ENCODE results near the gene AGPAT3. TPM values are rescaled to one million over a fixed set of nuclear protein-coding genes. Genes with fewer than 3 reads are reported as not detected.

Gene AGPAT3
- total RNA-seq, 1 donor from 2014 or later = 7.8 TPM

DNA sequence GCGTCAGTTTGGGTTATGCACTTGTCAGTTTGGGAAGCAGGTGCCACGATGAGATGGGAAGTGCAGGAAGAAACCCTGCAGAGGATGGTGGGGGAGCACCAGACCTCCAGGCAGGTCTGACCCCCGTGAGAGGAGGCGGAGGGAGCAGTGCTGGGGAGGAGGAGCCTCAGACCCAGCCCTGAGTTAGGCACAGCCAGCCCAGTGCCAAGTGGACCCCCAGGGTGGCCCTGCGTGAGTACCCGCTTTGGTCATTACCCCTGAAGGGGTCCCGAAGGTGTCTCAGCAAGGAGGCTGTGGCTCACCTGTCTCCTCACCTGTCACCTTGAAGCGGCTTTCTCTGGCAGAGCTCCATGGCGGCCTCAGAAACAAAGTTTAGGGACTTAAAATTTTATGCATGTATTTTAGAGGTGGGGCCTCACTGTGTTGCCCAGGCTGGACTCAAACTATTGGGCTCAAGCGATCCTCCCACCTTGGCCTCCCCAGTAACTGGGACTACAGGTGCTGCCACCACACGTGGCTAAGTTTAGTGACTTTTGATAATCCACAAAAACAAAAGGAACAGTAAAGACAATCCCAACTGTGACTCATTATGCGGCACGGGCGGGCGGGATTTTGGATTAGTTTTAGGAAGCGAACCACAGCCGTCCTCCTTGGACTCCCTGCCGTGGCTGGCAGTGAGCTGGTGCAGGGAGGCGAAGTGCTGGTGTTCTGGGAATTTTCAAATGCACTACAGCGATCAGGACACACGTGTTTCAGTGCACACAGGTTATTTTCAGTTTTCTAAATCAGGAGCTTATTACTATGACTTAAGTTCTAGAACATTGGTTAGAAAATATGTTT lies 4.7 kb downstream of the AGPAT3 start:
- Histone ChIP-seq H3F3A (ENCODE audit: low read depth) (peaks cover 17% of the 10 kb centered on the region), H4K20me1 (ENCODE audit: low read depth) (peaks cover 8% of the 10 kb centered on the region), H3K79me2 (ENCODE audit: low read depth) (no peaks in the 10 kb centered on the region), H2AFZ (replicated peaks) (no peak overlapping the region), H3K27ac (no peak overlapping the region), H3K4me1 (no peaks in the 10 kb centered on the region), H3K36me3 (no peaks in the 10 kb centered on the region), H3K4me3 (no peak overlapping the region), H3K4me2 (no peak overlapping the region), H3K27me3 (peaks cover 34% of the 10 kb centered on the region), H3K9ac (no peak overlapping the region), H3K9me3 (ENCODE audit: low read depth) (no peaks in the 10 kb centered on the region)
- H3K4me1 Mint-ChIP-seq = peaks cover 20% of the 10 kb centered on the region
- H3K4me3 Mint-ChIP-seq = no peak overlapping the region
- no peak overlapping the region for H3K27ac Mint-ChIP-seq
- peaks cover 7% of the 10 kb centered on the region for H3K27me3 Mint-ChIP-seq (ENCODE audit: insufficient read depth, low read depth)
- peaks cover 2% of the 10 kb centered on the region for H3K9me3 Mint-ChIP-seq
- peak; percentile 31 for DNase-seq (ENCODE audit: low spot score)
- peaks cover 27% of the 10 kb centered on the region for H3K36me3 Mint-ChIP-seq
- TF ChIP-seq EZH2 (IDR thresholded peaks at IDR 0.05) (no peak), EZH2phosphoT487 (IDR thresholded peaks at IDR 0.05) (no peak), CTCF (IDR thresholded peaks at IDR 0.05) (no peak)

- Histone ChIP-seq H3F3A (ENCODE audit: low read depth) (peaks cover 7% of the 10 kb centered on the region), H3K27me3 (peaks cover 17% of the 10 kb centered on the region), H4K20me1 (ENCODE audit: low read depth) (peaks cover 6% of the 10 kb centered on the region), H3K79me2 (ENCODE audit: low read depth) (no peaks in the 10 kb centered on the region), H3K4me1 (no peaks in the 10 kb centered on the region), H3K9me3 (ENCODE audit: low read depth) (no peaks in the 10 kb centered on the region), H3K27ac (no peak overlapping the region), H3K9ac (no peak overlapping the region), H3K4me2 (no peak overlapping the region), H3K4me3 (no peak overlapping the region), H3K36me3 (no peaks in the 10 kb centered on the region), H2AFZ (replicated peaks) (no peak overlapping the region)
- Mint-ChIP-seq H3K27me3 (ENCODE audit: insufficient read depth, low read depth) (peaks cover 5% of the 10 kb centered on the region), H3K9me3 (peaks cover 12% of the 10 kb centered on the region), H3K4me1 (peaks cover 15% of the 10 kb centered on the region), H3K4me3 (no peak overlapping the region), H3K36me3 (peaks cover 34% of the 10 kb centered on the region), H3K27ac (no peak overlapping the region)
- no peak for DNase-seq (ENCODE audit: low spot score)
- TF ChIP-seq EZH2phosphoT487 (IDR thresholded peaks at IDR 0.05) (no peak), CTCF (IDR thresholded peaks at IDR 0.05) (no peak), EZH2 (IDR thresholded peaks at IDR 0.05) (no peak)
Measured at GRCh38 chr21:43871487-43871886, 6.5 kb downstream of the AGPAT3 start.

GRCh38 chr21:43872531-43873197 lies 7.6 kb downstream of the AGPAT3 start:
- Mint-ChIP-seq H3K27me3 (ENCODE audit: insufficient read depth, low read depth) (no peaks in the 10 kb centered on the region), H3K9me3 (peaks cover 12% of the 10 kb centered on the region), H3K27ac (no peak overlapping the region), H3K4me3 (no peak overlapping the region), H3K4me1 (peaks cover 5% of the 10 kb centered on the region), H3K36me3 (peaks cover 28% of the 10 kb centered on the region)
- no peaks in the 10 kb centered on the region for H3K79me2 ChIP-seq (ENCODE audit: low read depth)
- H3K27ac ChIP-seq = no peak overlapping the region
- H4K20me1 ChIP-seq (ENCODE audit: low read depth) = no peaks in the 10 kb centered on the region
- peaks cover 5% of the 10 kb centered on the region for H3K27me3 ChIP-seq
- no peak overlapping the region for H3K9ac ChIP-seq
- no peak overlapping the region for H2AFZ ChIP-seq (replicated peaks)
- H3K9me3 ChIP-seq (ENCODE audit: low read depth) = no peaks in the 10 kb centered on the region
- no peak for DNase-seq (ENCODE audit: low spot score)
- peaks cover 3% of the 10 kb centered on the region for H3F3A ChIP-seq (ENCODE audit: low read depth)
- H3K4me1 ChIP-seq = no peaks in the 10 kb centered on the region
- no peak overlapping the region for H3K4me2 ChIP-seq
- H3K4me3 ChIP-seq = no peak overlapping the region
- no peaks in the 10 kb centered on the region for H3K36me3 ChIP-seq
- no peak for TF ChIP-seq EZH2phosphoT487 (IDR thresholded peaks at IDR 0.05)
- TF ChIP-seq EZH2 (IDR thresholded peaks at IDR 0.05) = no peak
- TF ChIP-seq CTCF (IDR thresholded peaks at IDR 0.05) = no peak
